ENCODE data around the gene RASGEF1C.

The RASGEF1C gene

GRCh38 chr5:180171568-180172094 is 37.4 kb downstream of the RASGEF1C start:
- TF ChIP-seq BCL11A (tag by site-specific recombination; IDR thresholded peaks at IDR 0.05; ENCODE audit: low read depth) (no peak), ZNF561 (tag by site-specific recombination; IDR thresholded peaks at IDR 0.05; ENCODE audit: borderline replicate concordance) (no peak), SETDB1 (IDR thresholded peaks at IDR 0.05; ENCODE audit: insufficient read length, low read length) (no peak), PBX3 (CRISPR knock-in tag; IDR thresholded peaks at IDR 0.05) (no peak), GLI4 (tag by site-specific recombination; IDR thresholded peaks at IDR 0.05) (no peak), HOXD13 (CRISPR knock-in tag; IDR thresholded peaks at IDR 0.05; ENCODE audit: borderline replicate concordance) (no peak), ZSCAN16 (tag by site-specific recombination; IDR thresholded peaks at IDR 0.05) (no peak), ZNF132 (tag by site-specific recombination; IDR thresholded peaks at IDR 0.05; ENCODE audit: borderline replicate concordance) (no peak), KLF7 (tag by site-specific recombination; IDR thresholded peaks at IDR 0.05; ENCODE audit: borderline replicate concordance) (no peak), ZNF629 (tag by site-specific recombination; IDR thresholded peaks at IDR 0.05) (no peak), OVOL3 (tag by site-specific recombination; IDR thresholded peaks at IDR 0.05) (no peak), ZNF221 (tag by site-specific recombination; IDR thresholded peaks at IDR 0.05; ENCODE audit: borderline replicate concordance) (no peak), ZBTB26 (tag by site-specific recombination; optimal IDR thresholded peaks at IDR 0.05) (no peak), ZNF140 (tag by site-specific recombination; IDR thresholded peaks at IDR 0.05) (no peak), ZBTB21 (tag by site-specific recombination; IDR thresholded peaks at IDR 0.05) (no peak), ZNF670 (tag by site-specific recombination; IDR thresholded peaks at IDR 0.05; ENCODE audit: low read depth) (no peak), ZNF791 (tag by site-specific recombination; IDR thresholded peaks at IDR 0.05) (no peak), PRDM1 (tag by site-specific recombination; IDR thresholded peaks at IDR 0.05) (no peak), ZNF514 (tag by site-specific recombination; IDR thresholded peaks at IDR 0.05) (no peak)
- H3K36me3 ChIP-seq (ENCODE audit: control insufficient read depth in 2 of 2, insufficient read depth in 1 of 2, low read length in 2 of 2) = no peaks in the 10 kb centered on the region

GRCh38 chr5:180170810-180171567 is 38.0 kb downstream of the RASGEF1C start:
- Histone ChIP-seq H3K9me3 (ENCODE audit: control insufficient read depth, insufficient read depth, low read depth, low read length) (no peaks in the 10 kb centered on the region), H3K4me3 (ENCODE audit: low read depth, low read length) (no peak overlapping the region), H3K36me3 (ENCODE audit: control insufficient read depth in 2 of 2, insufficient read depth in 1 of 2, low read length in 2 of 2) (no peaks in the 10 kb centered on the region), H3K27ac (ENCODE audit: extremely low read depth, low read depth, low read length) (no peak overlapping the region), H3K4me1 (ENCODE audit: control insufficient read depth, insufficient read depth, low read length) (no peaks in the 10 kb centered on the region)
- ChIA-PET CTCF (no interaction called here), POLR2A (interaction anchor here (0.5 kb wide), 1 partner anchor 67 kb away, joined by 3 read pairs; no protein-coding TSS in a partner anchor)
- TF ChIP-seq ZFP3 (tag by site-specific recombination; IDR thresholded peaks at IDR 0.05; ENCODE audit: low read depth) = no peak
- no peak for TF ChIP-seq ZSCAN18 (tag by site-specific recombination; IDR thresholded peaks at IDR 0.05)
- no peak for TF ChIP-seq ZNF423 (tag by site-specific recombination; IDR thresholded peaks at IDR 0.05)
- TF ChIP-seq ZNF335 (tag by site-specific recombination; conservative IDR thresholded peaks at IDR 0.05) = no peak
- TF ChIP-seq ZNF677 (tag by site-specific recombination; IDR thresholded peaks at IDR 0.05) = no peak
- TF ChIP-seq SP7 (tag by site-specific recombination; IDR thresholded peaks at IDR 0.05) = no peak
- no peak for TF ChIP-seq ZFP41 (tag by site-specific recombination; IDR thresholded peaks at IDR 0.05; ENCODE audit: borderline replicate concordance)

More at GRCh38 chr5:180171568-180172094, 37.4 kb downstream of the RASGEF1C start:
- no peak overlapping the region for H3K4me3 ChIP-seq (ENCODE audit: low read depth, low read length)
- POLR2A ChIA-PET = interaction anchor here (0.5 kb wide), 1 partner anchor 67 kb away, joined by 3 read pairs; no protein-coding TSS in a partner anchor
- no peaks in the 10 kb centered on the region for H3K9me3 ChIP-seq (ENCODE audit: control insufficient read depth, insufficient read depth, low read depth, low read length)
- CTCF ChIA-PET = no interaction called here
- no peaks in the 10 kb centered on the region for H3K4me1 ChIP-seq (ENCODE audit: control insufficient read depth, insufficient read depth, low read length)
- H3K27ac ChIP-seq (ENCODE audit: extremely low read depth, low read depth, low read length) = no peak overlapping the region
